Loucy (cell line): ENCODE data around the gene CYYR1.

Source experiments
- H2AFZ ChIP-seq: fragments of 200-600 bp; sonication (generic); 2 replicates; pipeline ENCODE4 v1.6.0; 2016; ENCODE audit warnings: antibody characterized with exemption, mild to moderate bottlenecking, low read length, moderate library complexity
- H3F3A ChIP-seq: fragments of 200-600 bp; 2 replicates; pipeline ENCODE4 v1.6.0; 2016; ENCODE audit warnings: antibody characterized with exemption, low read depth, mild to moderate bottlenecking
- H3K27me3 ChIP-seq: fragments of 200-600 bp; sonication (generic); 2 replicates; pipeline ENCODE4 v1.6.1; 2014; ENCODE audit warnings: low read length, mild to moderate bottlenecking; ENCODE audit not compliant: insufficient read depth, poor library complexity, severe bottlenecking
- H3K36me3 ChIP-seq: fragments of 200-600 bp; sonication (generic); 2 replicates; pipeline ENCODE4 v1.6.1; 2016; ENCODE audit warnings: low read length; ENCODE audit not compliant: insufficient read depth
- H3K4me1 ChIP-seq: fragments of 200-600 bp; sonication (generic); 2 replicates; pipeline ENCODE4 v1.5.1; 2014; ENCODE audit warnings: low read length, mild to moderate bottlenecking; ENCODE audit not compliant: insufficient read depth, poor library complexity, severe bottlenecking
- H3K4me2 ChIP-seq: fragments of 200-600 bp; sonication (generic); 2 replicates; pipeline ENCODE4 v1.6.0; 2014; ENCODE audit warnings: antibody characterized with exemption, low read length, low read depth, mild to moderate bottlenecking; ENCODE audit not compliant: poor library complexity, severe bottlenecking
- H3K4me3 ChIP-seq: fragments of 200-600 bp; sonication (generic); 2 replicates; pipeline ENCODE4 v1.5.1; 2014; ENCODE audit warnings: low read length, mild to moderate bottlenecking, mixed read lengths; ENCODE audit not compliant: poor library complexity, severe bottlenecking
- H3K79me2 ChIP-seq: fragments of 200-600 bp; sonication (generic); 2 replicates; pipeline ENCODE4 v1.6.1; 2014; ENCODE audit warnings: low read length; ENCODE audit not compliant: insufficient read depth
- H3K9ac ChIP-seq: fragments of 200-600 bp; sonication (generic); 2 replicates; pipeline ENCODE4 v1.6.0; 2014; ENCODE audit warnings: mild to moderate bottlenecking, low read depth, low read length, moderate library complexity; ENCODE audit not compliant: poor library complexity, severe bottlenecking
- H3K9me2 ChIP-seq: fragments of 200-600 bp; sonication (generic); replicated peaks from 2 replicates; pipeline ENCODE4 v1.6.1; 2016; ENCODE audit warnings: low read depth, low read length, mixed read lengths
- H3K9me3 ChIP-seq: fragments of 200-600 bp; sonication (generic); 2 replicates; pipeline ENCODE4 v1.6.1; 2014; ENCODE audit warnings: mild to moderate bottlenecking, antibody characterized with exemption, low read length, low read depth; ENCODE audit not compliant: insufficient read depth
- H4K20me1 ChIP-seq: fragments of 200-600 bp; sonication (generic); 2 replicates; pipeline ENCODE4 v1.6.0; 2014; ENCODE audit warnings: antibody characterized with exemption, low read length, mild to moderate bottlenecking; ENCODE audit not compliant: insufficient read depth, poor library complexity, severe bottlenecking
- CTCF ChIP-seq: fragments of 200-600 bp; sonication (generic); conservative IDR thresholded peaks from 2 replicates; pipeline ENCODE4 v1.5.1; 2014; ENCODE audit warnings: mild to moderate bottlenecking, antibody characterized with exemption, low read length
- EZH2phosphoT487 ChIP-seq: fragments of 200-600 bp; IDR thresholded peaks from 2 replicates; pipeline ENCODE4 v1.6.1; 2018; ENCODE audit warnings: antibody characterized with exemption, mild to moderate bottlenecking, moderate library complexity, borderline replicate concordance

Gene CYYR1

GRCh38 chr21:26503414-26503813 lies 69.7 kb downstream of the CYYR1 start:
- Histone ChIP-seq H3K79me2 (no peaks in the 10 kb centered on the region), H2AFZ (no peak overlapping the region), H3K36me3 (no peaks in the 10 kb centered on the region), H3K9ac (no peak overlapping the region), H3K4me1 (no peaks in the 10 kb centered on the region), H3K9me2 (no peaks in the 10 kb centered on the region), H3K27me3 (no peaks in the 10 kb centered on the region), H3K4me2 (no peak overlapping the region), H3F3A (no peaks in the 10 kb centered on the region), H4K20me1 (no peaks in the 10 kb centered on the region), H3K4me3 (no peak overlapping the region), H3K9me3 (no peaks in the 10 kb centered on the region)
- TF ChIP-seq CTCF (no peak), EZH2phosphoT487 (no peak)

GRCh38 chr21:26501495-26502021 lies 71.5 kb downstream of the CYYR1 start:
- Histone ChIP-seq H3K36me3 (no peaks in the 10 kb centered on the region), H2AFZ (no peak overlapping the region), H3K9ac (no peak overlapping the region), H3K79me2 (no peaks in the 10 kb centered on the region), H4K20me1 (no peaks in the 10 kb centered on the region), H3K4me2 (no peak overlapping the region), H3K27me3 (no peaks in the 10 kb centered on the region), H3K4me1 (no peaks in the 10 kb centered on the region), H3K9me2 (no peaks in the 10 kb centered on the region), H3K9me3 (no peaks in the 10 kb centered on the region), H3F3A (no peaks in the 10 kb centered on the region), H3K4me3 (no peak overlapping the region)
- TF ChIP-seq EZH2phosphoT487 (no peak), CTCF (no peak)

- Histone ChIP-seq H3K9me3 (no peaks in the 10 kb centered on the region), H3K79me2 (no peaks in the 10 kb centered on the region), H3K4me2 (no peak overlapping the region), H3K36me3 (no peaks in the 10 kb centered on the region), H4K20me1 (no peaks in the 10 kb centered on the region), H3K4me3 (no peak overlapping the region), H3K9ac (no peak overlapping the region), H3K4me1 (no peaks in the 10 kb centered on the region), H3K27me3 (no peaks in the 10 kb centered on the region), H3F3A (no peaks in the 10 kb centered on the region), H3K9me2 (no peaks in the 10 kb centered on the region), H2AFZ (no peak overlapping the region)
- no peak for TF ChIP-seq CTCF
- TF ChIP-seq EZH2phosphoT487: no peak
Measured at GRCh38 chr21:26499495-26499894, 73.6 kb downstream of the CYYR1 start.
